Measurements from ENCODE around the gene SSH3.

The SSH3 gene

DNA sequence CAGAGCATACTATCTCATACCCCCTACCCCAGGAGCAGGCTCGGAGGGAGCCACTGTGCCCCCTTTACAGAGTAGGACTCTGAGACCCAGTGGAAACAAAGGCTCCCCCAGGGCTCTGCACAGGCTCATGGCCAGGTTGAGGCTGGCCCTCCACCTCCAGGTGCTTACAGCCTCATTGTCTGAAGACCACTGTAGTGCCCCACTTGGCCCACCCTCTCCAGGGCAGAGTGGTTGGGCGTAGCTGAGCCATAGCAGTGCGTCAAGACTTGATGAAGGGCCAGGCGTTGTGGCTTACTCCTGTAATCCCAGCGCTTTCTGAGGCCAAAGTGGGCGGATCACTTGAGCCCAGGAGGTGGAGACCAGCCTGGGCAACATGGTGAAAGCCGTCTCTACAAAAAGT is 12.5 kb upstream of the SSH3 start:
- no peaks in the 10 kb centered on the region for H3K27me3 ChIP-seq (ENCODE audit: control insufficient read depth, insufficient read depth, low read length)
- TF ChIP-seq, protein P1, sequence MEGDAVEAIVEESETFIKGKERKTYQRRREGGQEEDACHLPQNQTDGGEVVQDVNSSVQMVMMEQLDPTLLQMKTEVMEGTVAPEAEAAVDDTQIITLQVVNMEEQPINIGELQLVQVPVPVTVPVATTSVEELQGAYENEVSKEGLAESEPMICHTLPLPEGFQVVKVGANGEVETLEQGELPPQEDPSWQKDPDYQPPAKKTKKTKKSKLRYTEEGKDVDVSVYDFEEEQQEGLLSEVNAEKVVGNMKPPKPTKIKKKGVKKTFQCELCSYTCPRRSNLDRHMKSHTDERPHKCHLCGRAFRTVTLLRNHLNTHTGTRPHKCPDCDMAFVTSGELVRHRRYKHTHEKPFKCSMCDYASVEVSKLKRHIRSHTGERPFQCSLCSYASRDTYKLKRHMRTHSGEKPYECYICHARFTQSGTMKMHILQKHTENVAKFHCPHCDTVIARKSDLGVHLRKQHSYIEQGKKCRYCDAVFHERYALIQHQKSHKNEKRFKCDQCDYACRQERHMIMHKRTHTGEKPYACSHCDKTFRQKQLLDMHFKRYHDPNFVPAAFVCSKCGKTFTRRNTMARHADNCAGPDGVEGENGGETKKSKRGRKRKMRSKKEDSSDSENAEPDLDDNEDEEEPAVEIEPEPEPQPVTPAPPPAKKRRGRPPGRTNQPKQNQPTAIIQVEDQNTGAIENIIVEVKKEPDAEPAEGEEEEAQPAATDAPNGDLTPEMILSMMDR (IDR thresholded peaks at IDR 0.05) = no peak
- no peak overlapping the region for H3K4me3 ChIP-seq (ENCODE audit: low read depth, low read length)
- no peaks in the 10 kb centered on the region for H3K79me2 ChIP-seq
- no peaks in the 10 kb centered on the region for H3K36me3 ChIP-seq (ENCODE audit: control insufficient read depth, insufficient read depth, low read length)
- no peaks in the 10 kb centered on the region for H3K9me3 ChIP-seq (ENCODE audit: control insufficient read depth, low read length)
- no peak overlapping the region for H3K9ac ChIP-seq
- H3K4me2 ChIP-seq (ENCODE audit: low read length) = no peak overlapping the region
- peaks cover 11% of the 10 kb centered on the region for H3K4me1 ChIP-seq
- H3K27ac ChIP-seq = no peak overlapping the region
- no peak overlapping the region for H2AFZ ChIP-seq

DNA sequence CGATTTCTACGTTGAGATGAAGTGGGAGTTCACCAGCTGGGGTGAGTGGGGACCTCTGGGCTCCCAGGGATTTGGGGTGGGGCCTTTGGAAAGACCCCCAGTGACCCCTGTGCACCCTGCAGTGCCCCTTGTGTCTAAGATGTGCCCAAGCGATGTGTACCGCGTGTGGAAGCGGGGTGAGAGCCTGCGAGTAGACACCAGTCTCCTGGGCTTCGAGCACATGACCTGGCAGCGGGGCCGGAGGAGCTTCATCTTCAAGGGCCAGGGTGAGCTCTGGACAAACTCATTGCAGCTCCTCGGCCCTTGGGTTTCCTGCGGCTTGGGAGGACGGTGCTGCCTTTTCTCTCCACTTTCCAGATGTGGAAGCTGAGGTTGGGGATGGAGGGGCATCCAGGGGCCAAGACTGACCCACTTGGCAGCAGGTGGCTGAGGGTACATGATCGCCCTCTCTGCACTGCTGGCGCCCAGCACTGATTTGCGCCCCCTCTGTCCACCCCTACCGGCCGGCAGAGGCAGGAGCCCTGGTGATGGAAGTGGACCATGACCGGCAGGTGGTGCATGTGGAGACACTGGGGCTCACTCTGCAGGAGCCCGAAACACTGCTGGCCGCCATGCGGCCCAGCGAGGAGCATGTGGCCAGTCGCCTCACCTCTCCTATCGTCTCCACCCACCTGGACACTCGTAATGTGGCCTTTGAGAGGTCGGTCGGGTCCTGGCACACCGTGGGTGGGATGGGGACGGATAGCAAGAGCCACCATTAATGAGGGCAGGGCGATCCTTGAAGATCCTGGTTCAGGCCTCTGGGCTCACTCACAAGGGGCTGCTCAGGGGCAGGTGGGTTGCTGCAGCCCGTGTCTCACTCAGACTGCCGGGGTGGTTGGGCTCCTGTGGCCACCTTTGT is 11.6 kb upstream of the SSH3 start:
- H2AFZ ChIP-seq = no peak overlapping the region
- TF ChIP-seq, protein P1 (IDR thresholded peaks at IDR 0.05) = no peak
- H3K4me3 ChIP-seq (ENCODE audit: low read depth, low read length) = no peak overlapping the region
- H3K4me2 ChIP-seq (ENCODE audit: low read length) = no peak overlapping the region
- H3K27me3 ChIP-seq (ENCODE audit: control insufficient read depth, insufficient read depth, low read length) = no peaks in the 10 kb centered on the region
- H3K79me2 ChIP-seq = no peaks in the 10 kb centered on the region
- no peaks in the 10 kb centered on the region for H3K36me3 ChIP-seq (ENCODE audit: control insufficient read depth, insufficient read depth, low read length)
- no peaks in the 10 kb centered on the region for H3K9me3 ChIP-seq (ENCODE audit: control insufficient read depth, low read length)
- H3K4me1 ChIP-seq = peaks cover 11% of the 10 kb centered on the region
- no peak overlapping the region for H3K27ac ChIP-seq
- H3K9ac ChIP-seq = no peak overlapping the region

DNA sequence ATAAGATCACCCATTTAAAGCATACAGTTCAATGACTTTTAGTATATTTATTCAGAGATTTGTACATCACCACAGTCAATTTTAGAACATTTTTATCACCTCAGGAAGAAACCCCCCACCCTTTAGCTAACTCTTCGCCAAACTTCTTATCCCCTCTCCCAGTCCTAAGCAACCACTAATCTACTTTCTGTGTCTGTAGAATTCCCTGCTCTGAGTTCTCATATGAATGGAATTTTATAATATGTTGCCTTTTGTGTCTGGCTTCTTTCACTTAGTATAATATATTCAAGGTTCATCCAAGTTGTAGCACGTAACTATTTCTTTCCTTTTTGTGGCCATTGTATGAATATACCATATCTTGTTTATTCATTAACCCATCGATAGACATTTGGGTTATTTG is 10.7 kb upstream of the SSH3 start:
- no peaks in the 10 kb centered on the region for H3K36me3 ChIP-seq (ENCODE audit: control insufficient read depth, insufficient read depth, low read length)
- no peak overlapping the region for H3K4me2 ChIP-seq (ENCODE audit: low read length)
- H3K9me3 ChIP-seq (ENCODE audit: control insufficient read depth, low read length) = no peaks in the 10 kb centered on the region
- no peaks in the 10 kb centered on the region for H3K79me2 ChIP-seq
- no peak overlapping the region for H3K9ac ChIP-seq
- no peak overlapping the region for H3K27ac ChIP-seq
- no peak overlapping the region for H3K4me3 ChIP-seq (ENCODE audit: low read depth, low read length)
- H3K4me1 ChIP-seq = peaks cover 9% of the 10 kb centered on the region
- no peak overlapping the region for H2AFZ ChIP-seq
- TF ChIP-seq, protein P1 (IDR thresholded peaks at IDR 0.05) = no peak
- H3K27me3 ChIP-seq (ENCODE audit: control insufficient read depth, insufficient read depth, low read length) = no peaks in the 10 kb centered on the region

DNA sequence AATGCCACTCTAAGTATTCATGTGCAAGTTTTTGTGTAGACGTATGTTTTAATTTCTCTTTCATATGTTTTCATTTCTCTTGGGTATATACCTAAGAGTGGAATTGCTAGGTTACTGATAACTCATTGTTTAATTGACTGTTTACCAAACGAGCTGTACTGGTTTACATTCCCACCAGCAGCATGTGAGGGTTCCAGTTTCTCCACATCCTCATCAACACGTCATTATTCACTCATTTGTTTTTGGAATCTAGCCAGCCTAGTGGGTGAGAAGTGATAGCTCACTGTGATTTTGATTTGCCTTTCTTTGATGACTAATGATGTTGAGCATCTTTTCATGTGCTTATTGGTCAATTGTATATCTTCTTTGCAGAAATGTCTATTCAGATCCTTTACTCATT is 10.2 kb upstream of the SSH3 start:
- no peaks in the 10 kb centered on the region for H3K36me3 ChIP-seq (ENCODE audit: control insufficient read depth, insufficient read depth, low read length)
- no peak overlapping the region for H3K4me2 ChIP-seq (ENCODE audit: low read length)
- H3K4me1 ChIP-seq = peaks cover 5% of the 10 kb centered on the region
- TF ChIP-seq, protein P1 (IDR thresholded peaks at IDR 0.05) = no peak
- H3K4me3 ChIP-seq (ENCODE audit: low read depth, low read length) = no peak overlapping the region
- no peaks in the 10 kb centered on the region for H3K27me3 ChIP-seq (ENCODE audit: control insufficient read depth, insufficient read depth, low read length)
- H3K9me3 ChIP-seq (ENCODE audit: control insufficient read depth, low read length) = no peaks in the 10 kb centered on the region
- H2AFZ ChIP-seq = no peak overlapping the region
- H3K27ac ChIP-seq = no peak overlapping the region
- H3K79me2 ChIP-seq = no peaks in the 10 kb centered on the region
- no peak overlapping the region for H3K9ac ChIP-seq

DNA sequence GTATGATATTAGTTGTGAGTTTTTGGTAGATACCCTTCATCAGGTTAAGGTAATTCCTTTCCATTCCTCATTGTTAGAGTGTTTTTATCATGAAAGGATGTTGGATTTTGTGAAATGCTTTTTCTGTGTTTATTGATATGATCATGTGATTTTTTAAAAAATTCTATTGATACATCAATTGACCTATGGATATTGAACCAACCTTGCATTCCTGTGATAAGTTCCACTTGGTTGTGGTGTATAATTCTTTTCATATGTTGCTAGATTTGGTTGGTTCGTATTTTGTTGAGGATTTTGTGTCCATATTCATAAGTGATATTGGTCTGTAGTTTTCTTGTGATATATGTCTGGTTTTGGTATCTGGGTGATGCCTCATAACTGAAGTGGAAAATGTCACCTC is 7.5 kb upstream of the SSH3 start:
- Histone ChIP-seq H3K9me3 (ENCODE audit: control insufficient read depth, low read length) (no peaks in the 10 kb centered on the region), H3K9ac (no peak overlapping the region), H3K4me3 (ENCODE audit: low read depth, low read length) (no peak overlapping the region), H3K27ac (no peak overlapping the region), H3K4me2 (ENCODE audit: low read length) (no peak overlapping the region), H3K79me2 (no peaks in the 10 kb centered on the region), H2AFZ (no peak overlapping the region), H3K27me3 (ENCODE audit: control insufficient read depth, insufficient read depth, low read length) (no peaks in the 10 kb centered on the region), H3K36me3 (ENCODE audit: control insufficient read depth, insufficient read depth, low read length) (no peaks in the 10 kb centered on the region), H3K4me1 (no peaks in the 10 kb centered on the region)
- TF ChIP-seq, protein P1 (IDR thresholded peaks at IDR 0.05) = no peak
